HepG2 (cell line): ENCODE results near the gene KLHL30. TPM values are rescaled to one million over a fixed set of nuclear protein-coding genes. Genes with fewer than 3 reads are reported as not detected.

Experiments
- ATAC-seq: fragments of 200-7000 bp; cut with Tn5 transposase; 3 replicates; pipeline ENCODE4 v1.9.1; 2020; ENCODE audit warnings: mild to moderate bottlenecking, moderate library complexity
- BruUV-seq: library from RNA; stranded (reverse); fragments of 400-500 nt; replicated peaks from 2 replicates; lab custom pipeline; 2021; lab: Mats Ljungman, UMichigan
- CTCF ChIA-PET: fragments of 300-600 bp; formaldehyde crosslinking; extraction: SDS; loops from one replicate; lab custom pipeline; 2021; ENCODE audit warnings: low total read pairs, inconsistent platforms, low intra/inter-chr PET ratio; lab: Yijun Ruan, JAX
- POLR2A ChIA-PET: fragments of 350-600 bp; sonication (Branson Sonifier 250); formaldehyde crosslinking; loops from one replicate; lab custom pipeline; 2020; ENCODE audit warnings: antibody characterized with exemption, inconsistent platforms; lab: Yijun Ruan, JAX
- DNase-seq: peaks from one replicate; pipeline ENCODE4 v3.0.0-alpha.2; 2015; ENCODE audit warnings: low spot score
- FAIRE-seq: peaks from 3 replicates; lab custom pipeline; 2011; peaks lifted over from hg19 to GRCh38; lab: Jason Lieb, UNC
- H2AFZ ChIP-seq: one replicate; pipeline ENCODE4 v1.6.1; 2011; ENCODE audit warnings: low read length, inconsistent platforms
- H3K27ac ChIP-seq: fragments of 300-600 bp; 3 replicates; pipeline ENCODE4 v1.8.0; 2011; ENCODE audit warnings: mixed run types, mild to moderate bottlenecking, mixed read lengths, low read length, inconsistent platforms; ENCODE audit not compliant: insufficient read depth; ENCODE audit errors: extremely low read length
- H3K27me3 ChIP-seq, 2 experiments: fragments of 200-600 bp in 1 of 2; 2 replicates in 1 of 2; 3 replicates in 1 of 2; pipeline versions ENCODE4 v1.6.0 to v1.8.0; 2011; ENCODE audit warnings: low read length in 2 of 2, mild to moderate bottlenecking in 2 of 2, moderate library complexity in 2 of 2, inconsistent platforms in 1 of 2; ENCODE audit not compliant: insufficient read depth in 2 of 2, control insufficient read depth in 1 of 2
- H3K36me3 ChIP-seq, 2 experiments: fragments of 200-600 bp in 1 of 2; replicated peaks in 1 of 2; 2 replicates in 1 of 2; 3 replicates in 1 of 2; pipeline versions ENCODE4 v1.5.1 to v1.8.0; 2011; ENCODE audit warnings: low read length in 2 of 2, inconsistent platforms in 1 of 2; ENCODE audit not compliant: insufficient read depth in 2 of 2, control insufficient read depth in 1 of 2
- H3K4me1 ChIP-seq: 2 replicates; pipeline ENCODE4 v1.5.1; 2012; ENCODE audit warnings: low read length, inconsistent platforms; ENCODE audit not compliant: insufficient read depth
- H3K4me2 ChIP-seq: 2 replicates; pipeline ENCODE4 v1.6.0; 2011; ENCODE audit warnings: low read depth, low read length, inconsistent platforms
- H3K4me3 ChIP-seq, 3 experiments: fragments of 200-600 bp in 1 of 3; sonication (generic), shearing (Covaris generic) in 1 of 3; replicated peaks in 1 of 3; 2 replicates each; pipeline ENCODE4 v1.5.1; 2011 to 2016; ENCODE audit warnings: low read length in 3 of 3, inconsistent platforms in 2 of 3, low read depth in 2 of 3, mild to moderate bottlenecking in 2 of 3, control low read depth in 1 of 3, mixed read lengths in 1 of 3; ENCODE audit not compliant: insufficient read depth in 1 of 3
- H3K79me2 ChIP-seq: one replicate; pipeline ENCODE4 v1.6.1; 2011; ENCODE audit warnings: low read length, inconsistent platforms; ENCODE audit not compliant: insufficient read depth
- H3K9ac ChIP-seq: 2 replicates; pipeline ENCODE4 v1.6.0; 2011; ENCODE audit warnings: mild to moderate bottlenecking, low read depth, low read length, inconsistent platforms; ENCODE audit not compliant: insufficient read depth
- H3K9me3 ChIP-seq: 2 replicates; pipeline ENCODE4 v1.5.1; 2012; ENCODE audit warnings: mild to moderate bottlenecking, low read length
- H4K20me1 ChIP-seq: 2 replicates; pipeline ENCODE4 v1.6.0; 2011; ENCODE audit warnings: inconsistent platforms, mild to moderate bottlenecking, low read length, moderate library complexity; ENCODE audit not compliant: insufficient read depth
- CENPX ChIP-seq: sonication (generic); formaldehyde crosslinking; IDR thresholded peaks from 2 replicates; pipeline ENCODE4 v1.9.0; 2021; ENCODE audit warnings: mild to moderate bottlenecking, missing genetic modification reagents, moderate library complexity
- MATR3 ChIP-seq: sonication (generic); formaldehyde crosslinking; IDR thresholded peaks from 2 replicates; pipeline ENCODE4 v1.4.0; 2020; ENCODE audit warnings: missing genetic modification reagents
- MTF2 ChIP-seq: sonication (generic); formaldehyde crosslinking; IDR thresholded peaks from 2 replicates; pipeline ENCODE4 v1.5.0; 2020; ENCODE audit warnings: missing genetic modification reagents, borderline replicate concordance
- RBM39 ChIP-seq: fragments of 200-400 bp; formaldehyde crosslinking; IDR thresholded peaks from one replicate; pipeline ENCODE4 v1.6.1; 2018; ENCODE audit warnings: antibody characterized with exemption, mild to moderate bottlenecking, low read depth, low read length; ENCODE audit not compliant: poor library complexity, severe bottlenecking
- ZNF138 ChIP-seq: sonication (generic); formaldehyde crosslinking; IDR thresholded peaks from 2 replicates; pipeline ENCODE4 v1.5.0; 2020; ENCODE audit warnings: mild to moderate bottlenecking, low read depth, missing genetic modification reagents
- ZNF83 ChIP-seq: sonication (generic); formaldehyde crosslinking; IDR thresholded peaks from 2 replicates; pipeline ENCODE4 v1.4.0; 2020; ENCODE audit warnings: missing genetic modification reagents, mild to moderate bottlenecking, borderline replicate concordance
- ZNF891 ChIP-seq: sonication (generic); formaldehyde crosslinking; IDR thresholded peaks from 2 replicates; pipeline ENCODE4 v1.5.0; 2020; ENCODE audit warnings: mild to moderate bottlenecking, missing genetic modification reagents
- WGBS: methylation state at CpG from one replicate; pipeline ENCODE4 v1.1.6; 2017; ENCODE audit warnings: low lambda C conversion rate; 5-methylcytosine and 5-hydroxymethylcytosine counted together
- in situ Hi-C: cut with HindIII; loops from 2 replicates; pipeline ENCODE4 v1.10.0; 2017; ENCODE audit warnings: low pct_unique_long_range_greater_than_20kb; ENCODE audit not compliant: extremely low pct_ligation_motif_present
- intact Hi-C: fragments of 100-400 bp; cut with micrococcal nuclease; formaldehyde crosslinking; loops from one replicate; pipeline ENCODE4 v1.10.0; 2022; ENCODE audit not compliant: unreplicated experiment
- polyA plus RNA-seq, 8 experiments: library from polyadenylated mRNA; depleted of rRNA in 3 of 8; stranded (reverse) in 7 of 8; unstranded in 1 of 8; fragments of >200 nt; fragmentation: Illumina TruSeq in 4 of 8; extraction: Trizol in 4 of 8; gene quantifications; 2 replicates each; pipeline versions ENCODE4 v1.2.1 to v1.2.3, GENCODE V29; 2011 to 2016; ENCODE audit warnings: low read depth in 4 of 8, missing spikeins in 1 of 8, mixed read lengths in 1 of 8; ENCODE audit not compliant: insufficient read depth in 1 of 8
- total RNA-seq, 5 experiments: library from RNA; depleted of rRNA; stranded (reverse); fragments of >200 nt; fragmentation: Illumina TruSeq; extraction: Trizol; gene quantifications; 2 replicates each; pipeline ENCODE4 v1.2.3, GENCODE V29; 2016; ENCODE audit warnings: low read depth in 1 of 5
- TF ChIP-seq, protein P1 (sequence below): sonication (generic); formaldehyde crosslinking; IDR thresholded peaks from 2 replicates; pipeline ENCODE4 v1.4.0; 2020; ENCODE audit warnings: mild to moderate bottlenecking, missing genetic modification reagents

KLHL30 gene
- total and polyA plus RNA-seq, 2 of the 13 experiments (the other 11 are each of a cell fraction or from before 2014, with no cell fraction given) = 0.05 TPM; not detected in 1

DNA sequence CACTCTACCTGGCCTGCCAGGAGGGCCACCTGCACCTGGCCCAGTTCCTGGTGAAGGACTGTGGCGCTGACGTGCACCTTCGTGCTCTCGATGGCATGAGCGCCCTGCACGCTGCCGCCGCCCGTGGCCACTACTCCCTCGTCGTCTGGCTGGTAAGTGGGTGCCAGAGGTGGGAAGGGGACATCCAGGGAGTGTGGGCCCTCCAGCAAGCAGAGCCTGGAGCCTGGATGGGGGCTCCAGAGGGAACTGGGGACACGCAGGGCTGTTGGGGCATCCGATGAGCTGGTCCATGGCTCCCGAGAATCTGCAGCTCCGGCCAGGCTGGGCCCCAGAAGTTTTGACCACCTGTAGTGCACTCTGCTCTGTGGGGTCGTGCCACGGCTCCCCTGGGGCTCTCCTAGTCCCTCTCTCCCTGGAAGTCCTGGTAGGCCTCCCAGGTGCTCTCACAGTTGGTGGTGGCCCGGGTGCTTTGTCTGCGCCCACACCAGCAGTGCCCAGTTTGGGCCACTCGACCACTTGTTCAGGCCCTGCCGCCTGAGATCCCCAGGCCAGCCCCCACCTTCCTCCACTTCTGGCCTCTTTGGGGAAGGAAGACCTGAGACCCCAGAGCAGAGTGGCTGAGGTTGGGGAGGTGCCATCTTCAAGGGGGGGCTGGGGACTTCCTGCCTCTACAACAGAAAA lies 33.6 kb upstream of the KLHL30 start (continued):
- TF ChIP-seq ZNF83 (CRISPR knock-in tag) (no peak), ZNF891 (0 out of 2 replicates have a peak, but pooled peaks have one; percentile 22), CENPX (CRISPR knock-in tag) (no peak)

DNA sequence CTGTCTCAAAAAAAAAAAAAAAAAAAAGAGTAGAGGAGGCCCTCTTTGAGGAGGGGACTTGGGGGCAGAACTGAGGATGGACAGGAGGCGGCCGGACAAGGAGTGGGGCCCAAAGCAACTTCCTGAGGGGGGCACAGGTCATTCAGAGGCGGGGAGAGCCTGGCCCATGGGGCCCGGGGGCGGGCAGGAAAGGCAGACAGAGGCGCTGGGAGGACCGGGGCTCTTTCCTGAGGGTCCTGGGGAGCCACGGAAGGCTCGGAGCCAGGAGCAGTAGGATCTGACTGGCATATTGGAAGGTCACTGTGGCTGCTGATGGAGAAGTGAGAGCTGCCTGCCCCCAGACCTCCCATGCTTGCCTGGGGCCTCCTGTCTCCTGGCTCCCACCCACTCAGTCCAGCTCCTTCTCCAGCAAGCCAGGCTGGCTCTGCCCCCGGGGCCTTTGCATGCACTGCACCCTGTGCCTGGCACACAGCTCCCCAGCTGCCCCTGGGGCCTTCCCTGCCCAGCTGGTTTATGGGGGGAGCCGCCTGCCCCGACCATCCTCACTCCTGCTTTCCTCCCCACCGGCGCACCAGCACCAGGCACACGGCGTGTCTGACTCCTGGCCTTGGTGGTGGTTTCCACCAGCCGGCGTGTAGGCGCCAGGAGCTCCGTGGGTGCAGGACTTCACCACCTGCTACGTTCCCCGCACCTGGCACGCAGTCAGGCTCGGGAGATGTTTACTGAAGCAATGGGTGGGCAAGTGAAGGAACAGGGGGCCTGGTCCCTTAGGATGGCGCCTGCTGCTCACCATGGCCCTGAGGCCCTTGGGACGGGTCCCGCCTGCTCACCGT lies 32.7 kb upstream of the KLHL30 start:
- 62% methylated on average over 19 of the region's 28 CpGs for WGBS
- TF ChIP-seq MTF2 (CRISPR knock-in tag) (0 out of 2 replicates have a peak, but pooled peaks have one; percentile 9), ZNF138 (0 out of 2 replicates have a peak, but pooled peaks have one; percentile 33), MATR3 (CRISPR knock-in tag) (no peak), RBM39 (peak; percentile 27), ZNF891 (0 out of 2 replicates have a peak, but pooled peaks have one; percentile 2)
- TF ChIP-seq, protein P1, sequence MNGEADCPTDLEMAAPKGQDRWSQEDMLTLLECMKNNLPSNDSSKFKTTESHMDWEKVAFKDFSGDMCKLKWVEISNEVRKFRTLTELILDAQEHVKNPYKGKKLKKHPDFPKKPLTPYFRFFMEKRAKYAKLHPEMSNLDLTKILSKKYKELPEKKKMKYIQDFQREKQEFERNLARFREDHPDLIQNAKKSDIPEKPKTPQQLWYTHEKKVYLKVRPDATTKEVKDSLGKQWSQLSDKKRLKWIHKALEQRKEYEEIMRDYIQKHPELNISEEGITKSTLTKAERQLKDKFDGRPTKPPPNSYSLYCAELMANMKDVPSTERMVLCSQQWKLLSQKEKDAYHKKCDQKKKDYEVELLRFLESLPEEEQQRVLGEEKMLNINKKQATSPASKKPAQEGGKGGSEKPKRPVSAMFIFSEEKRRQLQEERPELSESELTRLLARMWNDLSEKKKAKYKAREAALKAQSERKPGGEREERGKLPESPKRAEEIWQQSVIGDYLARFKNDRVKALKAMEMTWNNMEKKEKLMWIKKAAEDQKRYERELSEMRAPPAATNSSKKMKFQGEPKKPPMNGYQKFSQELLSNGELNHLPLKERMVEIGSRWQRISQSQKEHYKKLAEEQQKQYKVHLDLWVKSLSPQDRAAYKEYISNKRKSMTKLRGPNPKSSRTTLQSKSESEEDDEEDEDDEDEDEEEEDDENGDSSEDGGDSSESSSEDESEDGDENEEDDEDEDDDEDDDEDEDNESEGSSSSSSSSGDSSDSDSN (CRISPR knock-in tag) = peak; percentile 41; the same call in 1 of the 2 replicates

More for the DNA sequence above, 32.7 kb upstream of the KLHL30 start:
- Histone ChIP-seq H3K27ac (no peak overlapping the region), H3K4me3 (peak overlapping the region in 1 of 3 experiments; percentile 14; a peak in 1 of 6 replicates), H3K4me1 (peaks cover 56% of the 10 kb centered on the region), H3K79me2 (no peaks in the 10 kb centered on the region), H3K27me3 (peaks cover 9 to 46% of the 10 kb centered on the region in 2 experiments), H2AFZ (no peak overlapping the region), H3K36me3 (no peaks in the 10 kb centered on the region), H3K4me2 (peak overlapping the region; percentile 95), H3K9me3 (no peaks in the 10 kb centered on the region), H4K20me1 (no peaks in the 10 kb centered on the region), H3K9ac (no peak overlapping the region)
- no peak for FAIRE-seq
- CTCF ChIA-PET = interaction anchor here (1.0 kb wide), 1 partner anchor 182 kb away, joined by 5 read pairs; no protein-coding TSS in a partner anchor
- no peak for DNase-seq
- intact Hi-C loops (loop anchor here (2.0 to 5.0 kb wide), 2 partner anchors 45 to 138 kb away; partner anchors contain the start of genes SCLY and UBE2F), in situ Hi-C loops (loop anchor here (5.0 kb wide), 1 partner anchor 248 kb away; the partner anchor contains the start of gene RAMP1)
- BruUV-seq = no TSS peak
- no peak for ATAC-seq
- POLR2A ChIA-PET = interaction anchor here (0.9 to 1.4 kb wide), 4 partner anchors 41 to 247 kb away, joined by 3 to 6 read pairs (median 4); partner anchors contain the start of gene SCLY
